GM08714 (cell line): ENCODE data around the gene TP53BP2.

Experiments used
- H3K4me3 ChIP-seq: fragments of 200-500 bp; sonication (Bioruptor generic); 2 replicates; pipeline ENCODE4 v1.5.1; 2014; ENCODE audit warnings: mild to moderate bottlenecking, low read length, inconsistent platforms
- ZNF274 ChIP-seq: IDR thresholded peaks from 2 replicates; pipeline ENCODE4 v1.6.1; 2012; ENCODE audit warnings: mild to moderate bottlenecking, low read depth, low read length

Gene TP53BP2

DNA sequence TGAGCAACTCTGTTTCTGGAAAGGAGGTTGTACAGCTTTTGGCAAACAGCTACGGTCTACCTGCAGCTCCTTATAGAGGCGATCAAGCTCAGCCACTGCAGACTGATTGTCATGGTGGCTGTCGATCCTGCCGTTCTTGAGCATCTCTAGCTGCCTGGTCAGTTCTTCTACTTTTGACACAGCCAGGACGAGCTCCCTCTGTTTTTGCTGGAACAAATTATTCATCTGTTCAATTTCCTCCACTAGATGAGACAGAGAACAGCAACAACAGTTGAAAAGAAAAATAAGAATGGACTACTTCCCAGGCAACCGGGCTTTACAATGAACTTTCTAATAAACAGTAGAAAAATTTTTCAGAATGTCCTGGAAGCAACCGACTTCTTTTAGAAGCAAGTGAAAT lies 42.5 kb downstream of the TP53BP2 start:
- no peak overlapping the region for H3K4me3 ChIP-seq
- no peak for TF ChIP-seq ZNF274

- no peak overlapping the region for H3K4me3 ChIP-seq
- TF ChIP-seq ZNF274, result no peak
Observed at GRCh38 chr1:223802602-223803001, 43.1 kb downstream of the TP53BP2 start.

- TF ChIP-seq ZNF274, result no peak
- no peak overlapping the region for H3K4me3 ChIP-seq
Observed at GRCh38 chr1:223802032-223802431, 43.7 kb downstream of the TP53BP2 start.

- no peak overlapping the region for H3K4me3 ChIP-seq
- no peak for TF ChIP-seq ZNF274
Observed at GRCh38 chr1:223796210-223796609, 49.5 kb downstream of the TP53BP2 start.

- no peak overlapping the region for H3K4me3 ChIP-seq
- TF ChIP-seq ZNF274, result no peak
Observed at GRCh38 chr1:223794136-223794880, 51.4 kb downstream of the TP53BP2 start.

DNA sequence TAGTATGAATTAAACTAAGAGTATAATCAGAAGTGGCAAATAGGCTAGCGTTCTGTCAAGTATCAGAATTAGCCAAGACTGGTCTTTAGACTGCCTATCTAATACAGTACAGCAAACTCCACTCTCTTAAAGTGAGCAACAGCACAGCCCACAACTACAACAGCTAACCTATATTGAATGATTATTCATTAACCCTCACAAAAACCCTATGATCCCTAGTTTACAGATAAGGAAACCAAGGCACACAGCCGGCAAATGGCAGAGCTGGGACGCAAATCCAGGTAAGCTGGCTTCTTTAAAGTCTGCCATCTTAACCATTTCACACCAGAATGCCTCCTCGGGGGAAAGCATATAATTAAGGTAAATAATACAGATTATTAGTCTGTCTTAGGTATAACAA lies 52.0 kb downstream of the TP53BP2 start:
- TF ChIP-seq ZNF274, result no peak
- H3K4me3 ChIP-seq, result no peak overlapping the region

GRCh38 chr1:223792046-223792445 lies 53.7 kb downstream of the TP53BP2 start:
- H3K4me3 ChIP-seq, result no peak overlapping the region
- no peak for TF ChIP-seq ZNF274

- no peak overlapping the region for H3K4me3 ChIP-seq
- TF ChIP-seq ZNF274, result no peak
Observed at GRCh38 chr1:223788746-223789415, 56.9 kb downstream of the TP53BP2 start.

GRCh38 chr1:223785808-223786207 lies 59.9 kb downstream of the TP53BP2 start:
- no peak overlapping the region for H3K4me3 ChIP-seq
- no peak for TF ChIP-seq ZNF274

DNA sequence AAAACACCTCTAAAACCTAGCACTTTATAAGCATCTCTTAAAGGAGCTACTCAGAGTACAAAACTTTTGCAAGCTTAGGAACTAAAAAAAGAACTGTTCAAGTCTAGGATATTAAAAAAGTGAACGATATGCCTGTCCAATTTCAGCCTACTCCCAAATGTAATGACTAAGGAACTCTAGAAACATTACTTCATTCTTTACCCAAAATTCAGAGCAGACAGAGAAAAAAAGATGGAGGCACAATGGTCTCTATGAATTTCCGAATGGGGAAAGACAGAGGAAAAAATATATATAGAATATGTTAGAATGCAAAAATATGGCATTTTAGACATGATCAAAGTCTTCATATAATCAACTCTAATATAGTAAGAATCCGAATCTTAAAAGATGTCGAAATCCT lies 61.2 kb downstream of the TP53BP2 start:
- no peak overlapping the region for H3K4me3 ChIP-seq
- no peak for TF ChIP-seq ZNF274

GRCh38 chr1:223783676-223784075 lies 62.1 kb downstream of the TP53BP2 start:
- no peak for TF ChIP-seq ZNF274
- no peak overlapping the region for H3K4me3 ChIP-seq

- no peak overlapping the region for H3K4me3 ChIP-seq
- TF ChIP-seq ZNF274, result no peak
Observed at GRCh38 chr1:223780949-223781348, 64.8 kb downstream of the TP53BP2 start.

DNA sequence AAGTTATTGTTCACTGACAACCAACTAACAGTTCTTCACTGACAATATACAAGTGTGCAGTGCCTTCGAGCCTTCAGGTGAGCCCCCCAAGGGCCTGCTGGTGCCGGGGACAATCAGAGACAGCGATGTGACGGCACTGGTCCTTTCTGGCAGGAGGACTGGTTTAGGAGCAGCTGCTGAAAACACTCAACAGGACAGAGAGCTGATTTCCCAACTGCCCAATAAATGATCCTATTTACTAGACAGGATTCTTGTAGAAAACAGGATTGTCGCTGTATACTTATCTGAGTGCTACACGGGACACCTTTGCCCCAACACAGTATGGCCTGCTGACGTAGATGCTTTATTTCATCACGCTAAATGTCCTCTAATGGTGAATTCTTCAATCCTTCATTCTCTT lies 65.4 kb downstream of the TP53BP2 start:
- TF ChIP-seq ZNF274, result no peak
- H3K4me3 ChIP-seq, result no peak overlapping the region

DNA sequence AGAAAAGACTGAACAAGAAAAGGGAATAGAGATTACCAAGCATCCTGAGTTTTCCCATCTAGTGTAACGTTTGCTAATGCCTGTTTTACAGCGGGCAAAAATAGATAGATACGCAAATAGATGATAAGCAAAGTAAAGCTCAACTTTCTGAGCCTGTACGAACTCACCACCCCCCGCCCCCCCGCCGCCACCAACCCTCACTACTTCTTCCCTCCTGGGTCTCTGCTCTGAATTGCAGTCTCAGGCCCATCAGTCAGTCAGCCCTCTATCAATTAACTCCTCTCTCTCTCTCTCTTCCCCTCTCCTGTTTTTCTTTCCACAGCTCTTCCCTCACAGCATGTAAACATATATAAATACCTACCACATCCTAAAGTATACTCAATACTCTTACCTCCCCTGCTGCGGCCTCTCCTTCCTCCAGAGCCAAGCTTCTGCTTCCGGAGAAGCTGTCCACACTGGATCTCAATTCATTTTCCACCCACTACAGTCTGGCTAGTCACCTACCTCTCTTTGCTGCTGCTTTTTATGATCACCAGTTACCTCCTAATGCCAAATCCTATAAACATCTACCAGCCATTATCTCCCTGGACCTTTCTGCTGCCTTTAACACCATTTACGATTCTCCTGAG lies 68.8 kb downstream of the TP53BP2 start:
- TF ChIP-seq ZNF274, result no peak

More for the DNA sequence above, 68.8 kb downstream of the TP53BP2 start:
- no peak overlapping the region for H3K4me3 ChIP-seq
